Activated B cell treated with CpG ODN at 0.5 μM for 24 hours (primary cell): ENCODE measurements around the gene GPR176. TPM values are rescaled to one million over a fixed set of nuclear protein-coding genes. Genes with fewer than 3 reads are reported as not detected.

Experiments used
- ATAC-seq: fragments of 200-7000 bp; cut with Tn5 transposase; one replicate; pipeline ENCODE4 v1.10.0; 2021; ENCODE audit warnings: low read depth, mild to moderate bottlenecking, moderate library complexity
- CTCF ChIA-PET: fragments of 350-600 bp; sonication (Branson Sonifier 250); formaldehyde crosslinking; loops from one replicate; lab custom pipeline; 2021; ENCODE audit warnings: antibody characterized with exemption; lab: Charles Lee
- POLR2A ChIA-PET: fragments of 350-600 bp; sonication (Branson Sonifier 250); formaldehyde crosslinking; loops from one replicate; lab custom pipeline; 2021; ENCODE audit warnings: antibody characterized with exemption; lab: Charles Lee
- DNase-seq: peaks from one replicate; pipeline ENCODE4 v3.0.0; 2022
- H3K27ac Mint-ChIP-seq: one replicate; pipeline ENCODE4 v1.8.0; 2020; ENCODE audit warnings: mixed read lengths
- H3K27me3 Mint-ChIP-seq: one replicate; pipeline ENCODE4 v1.8.0; 2021; ENCODE audit warnings: mixed read lengths
- H3K36me3 Mint-ChIP-seq: one replicate; pipeline ENCODE4 v1.8.0; 2021; ENCODE audit warnings: low read depth, mixed read lengths
- H3K4me1 Mint-ChIP-seq: one replicate; pipeline ENCODE4 v1.8.0; 2021; ENCODE audit warnings: mixed read lengths
- H3K4me3 Mint-ChIP-seq: one replicate; pipeline ENCODE4 v1.8.0; 2020; ENCODE audit warnings: mild to moderate bottlenecking, mixed read lengths
- H3K9me3 Mint-ChIP-seq: one replicate; pipeline ENCODE4 v1.8.0; 2020; ENCODE audit warnings: mixed read lengths
- CTCF ChIP-seq: fragments of 200-600 bp; IDR thresholded peaks from one replicate; pipeline ENCODE4 v1.8.0; 2022; ENCODE audit warnings: antibody characterized with exemption, mild to moderate bottlenecking
- intact Hi-C: fragments of 100-400 bp; cut with micrococcal nuclease; formaldehyde crosslinking; loops from one replicate; pipeline ENCODE4 v1.15.1; 2024
- total RNA-seq: library from RNA; stranded (reverse); gene quantifications from 2 replicates; pipeline ENCODE4 v1.2.3, GENCODE V29; 2022

Gene GPR176
- total RNA-seq, 1 donor from 2014 or later, result not detected

- H3K9me3 Mint-ChIP-seq, result no peaks in the 10 kb centered on the region
- POLR2A ChIA-PET, result interaction anchor here (1.7 to 1.9 kb wide), 2 partner anchors 255 to 326 kb away, joined by 4 to 7 read pairs; no protein-coding TSS in a partner anchor
- DNase-seq (no peak), ATAC-seq (no peak)
- no peak for TF ChIP-seq CTCF
- peaks cover 39% of the 10 kb centered on the region for H3K4me1 Mint-ChIP-seq
- intact Hi-C loops, result loop anchor here (5.0 to 10.0 kb wide), 3 partner anchors 601 to 1329 kb away; partner anchors contain the start of genes FAM98B and KNSTRN
- peaks cover 14% of the 10 kb centered on the region for H3K36me3 Mint-ChIP-seq
- peak overlapping the region; percentile 98 for H3K4me3 Mint-ChIP-seq
- CTCF ChIA-PET, result no interaction called here
- peak overlapping the region; percentile 91 for H3K27ac Mint-ChIP-seq
- peaks cover 10% of the 10 kb centered on the region for H3K27me3 Mint-ChIP-seq
Observed at GRCh38 chr15:39781147-39781966, 138.7 kb downstream of the GPR176 start.

- TF ChIP-seq CTCF, result no peak
- no peak overlapping the region for H3K27ac Mint-ChIP-seq
- H3K4me3 Mint-ChIP-seq, result no peak overlapping the region
Observed at GRCh38 chr15:39778021-39778420, 142.0 kb downstream of the GPR176 start.

DNA sequence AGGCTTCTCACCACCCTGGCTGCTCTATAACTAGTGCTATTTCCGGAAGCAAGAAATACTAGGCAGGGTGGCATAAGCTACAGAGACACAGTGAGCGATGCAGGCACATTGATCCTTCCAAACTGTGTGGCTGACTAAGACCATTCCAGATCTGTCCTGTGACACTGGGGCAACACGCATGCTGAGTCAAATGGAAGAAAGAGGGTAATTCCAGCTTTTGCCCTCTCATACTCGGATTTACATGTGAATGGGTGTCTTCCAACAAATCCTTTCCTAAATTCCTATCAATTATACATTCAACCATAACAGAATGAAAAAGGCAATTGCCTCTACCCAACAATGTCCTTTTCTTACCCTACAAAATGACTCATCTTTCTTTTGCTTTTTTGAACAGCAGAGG, 142.6 kb downstream of the GPR176 start:
- Mint-ChIP-seq H3K4me3 (no peak overlapping the region), H3K36me3 (peaks cover 2% of the 10 kb centered on the region)

More at GRCh38 chr15:39778021-39778420, 142.0 kb downstream of the GPR176 start:
- Mint-ChIP-seq H3K27me3 (peaks cover 15% of the 10 kb centered on the region), H3K4me1 (peaks cover 22% of the 10 kb centered on the region), H3K36me3 (peaks cover 6% of the 10 kb centered on the region), H3K9me3 (no peaks in the 10 kb centered on the region)
- ChIA-PET POLR2A (no interaction called here), CTCF (interaction anchor here (0.9 kb wide), 1 partner anchor 14 kb away, joined by 3 read pairs; no protein-coding TSS in a partner anchor)
- DNase-seq, result no peak
- no peak for ATAC-seq
- intact Hi-C loops, result no loop called here

GRCh38 chr15:39776068-39776467, 144.0 kb downstream of the GPR176 start:
- intact Hi-C loops, result no loop called here

More for the DNA sequence above, 142.6 kb downstream of the GPR176 start:
- POLR2A ChIA-PET, result no interaction called here
- H3K9me3 Mint-ChIP-seq, result no peaks in the 10 kb centered on the region
- no peak overlapping the region for H3K27ac Mint-ChIP-seq
- H3K4me1 Mint-ChIP-seq, result peaks cover 20% of the 10 kb centered on the region
- intact Hi-C loops, result no loop called here
- peaks cover 15% of the 10 kb centered on the region for H3K27me3 Mint-ChIP-seq
- TF ChIP-seq CTCF, result no peak
- DNase-seq, result no peak
- no peak for ATAC-seq
- CTCF ChIA-PET, result interaction anchor here (0.9 kb wide), 1 partner anchor 13 kb away, joined by 3 read pairs; no protein-coding TSS in a partner anchor

More at GRCh38 chr15:39776068-39776467, 144.0 kb downstream of the GPR176 start:
- CTCF ChIA-PET, result no interaction called here
- no peak overlapping the region for H3K27ac Mint-ChIP-seq
- no peak for DNase-seq
- no peaks in the 10 kb centered on the region for H3K9me3 Mint-ChIP-seq
- no peak for ATAC-seq
- H3K4me1 Mint-ChIP-seq, result peaks cover 9% of the 10 kb centered on the region
- TF ChIP-seq CTCF, result no peak
- POLR2A ChIA-PET, result no interaction called here
- no peak overlapping the region for H3K4me3 Mint-ChIP-seq
- no peaks in the 10 kb centered on the region for H3K36me3 Mint-ChIP-seq
- peaks cover 15% of the 10 kb centered on the region for H3K27me3 Mint-ChIP-seq
